HFF-Myc (cell line): Measurements from ENCODE around the gene TEX13D.

ENCODE experiments used
- DNase-seq: peaks from one replicate; pipeline ENCODE4 v3.0.0-alpha.2; 2011; ENCODE audit warnings: low read depth; ENCODE audit errors: extremely low read depth
- H3K4me3 ChIP-seq: replicated peaks from 2 replicates; pipeline ENCODE4 v1.5.1; 2011; ENCODE audit warnings: low read depth, mild to moderate bottlenecking, control low read depth, low read length
- CTCF ChIP-seq: IDR thresholded peaks from 2 replicates; pipeline ENCODE4 v1.5.1; 2012; ENCODE audit warnings: mild to moderate bottlenecking, low read depth, low read length, control low read depth; ENCODE audit errors: missing control alignments

TEX13D gene

GRCh38 chrX:124348182-124348581 lies 15.7 kb downstream of the TEX13D start:
- DNase-seq: no peak
- H3K4me3 ChIP-seq: no peak overlapping the region
- TF ChIP-seq CTCF: no peak

GRCh38 chrX:124348885-124349453 lies 16.5 kb downstream of the TEX13D start:
- DNase-seq: no peak
- TF ChIP-seq CTCF: no peak
- H3K4me3 ChIP-seq: no peak overlapping the region

DNA sequence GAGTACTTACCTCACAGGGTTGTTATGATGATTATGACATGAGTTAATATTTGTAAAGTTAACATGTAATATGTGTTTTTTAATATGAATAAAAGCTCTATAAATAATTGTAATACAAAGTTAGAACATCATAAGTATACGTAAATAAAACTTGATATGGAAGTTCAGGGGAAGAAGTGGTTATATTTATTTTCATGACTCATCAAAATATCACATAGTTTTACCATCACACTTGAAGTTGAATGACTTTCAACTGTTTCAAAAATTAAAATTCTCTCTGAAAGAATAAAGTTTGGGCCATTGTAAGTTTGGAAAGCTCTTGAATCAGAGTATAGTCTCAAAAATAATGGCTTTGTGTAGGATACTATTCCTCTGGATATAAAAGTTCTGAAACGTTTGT lies 22.2 kb downstream of the TEX13D start:
- no peak for DNase-seq
- no peak for TF ChIP-seq CTCF
- no peak overlapping the region for H3K4me3 ChIP-seq

GRCh38 chrX:124358800-124359383 lies 26.4 kb downstream of the TEX13D start:
- H3K4me3 ChIP-seq: no peak overlapping the region
- DNase-seq: no peak
- no peak for TF ChIP-seq CTCF

- no peak overlapping the region for H3K4me3 ChIP-seq
- no peak for DNase-seq
- no peak for TF ChIP-seq CTCF
Observed at GRCh38 chrX:124362072-124362471, 29.6 kb downstream of the TEX13D start.

DNA sequence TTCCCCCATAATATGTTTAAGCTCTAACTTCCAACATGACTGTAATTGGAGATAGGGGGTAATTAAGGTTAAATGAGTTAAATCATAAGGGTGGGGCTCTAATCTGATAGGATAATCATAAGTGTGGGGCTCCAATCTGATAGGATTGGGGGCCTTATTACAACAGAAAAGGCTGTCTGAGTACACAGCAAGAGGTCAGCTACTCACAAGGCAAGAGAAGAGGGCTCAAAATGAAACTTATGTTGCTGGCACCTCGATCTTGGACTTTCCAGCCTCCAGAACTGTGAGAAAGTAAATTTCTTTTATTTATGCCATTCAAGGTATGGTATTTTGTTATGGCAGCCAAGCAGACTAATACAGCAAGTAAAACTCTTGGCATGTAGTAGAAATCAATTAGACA lies 30.3 kb downstream of the TEX13D start:
- no peak for DNase-seq
- H3K4me3 ChIP-seq: no peak overlapping the region
- no peak for TF ChIP-seq CTCF

DNA sequence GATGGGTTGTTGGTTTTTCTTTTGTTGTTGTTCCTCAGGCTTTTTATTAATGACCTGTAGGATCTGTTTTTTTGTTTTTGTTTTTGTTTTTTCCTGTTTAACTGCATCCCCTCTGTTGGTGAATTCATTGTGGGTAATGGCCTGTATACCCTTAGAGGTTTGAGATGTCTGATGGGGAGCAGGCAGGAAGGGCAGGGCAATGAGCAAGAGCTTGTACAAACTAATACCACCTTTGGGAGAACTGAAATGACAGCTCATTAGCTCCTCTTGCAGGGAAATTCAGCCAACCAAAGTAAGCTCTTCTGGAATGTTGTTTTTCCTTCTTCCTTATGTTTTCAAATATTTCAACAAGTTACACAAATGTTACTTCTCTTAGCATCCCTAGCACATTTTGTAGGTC lies 37.3 kb downstream of the TEX13D start:
- no peak for TF ChIP-seq CTCF
- DNase-seq: no peak
- H3K4me3 ChIP-seq: no peak overlapping the region
